ENCODE measurements around the gene BCL10.
A peak's percentile ranks its signal among the peaks of the same experiment; 100 is the strongest.

Gene BCL10

DNA sequence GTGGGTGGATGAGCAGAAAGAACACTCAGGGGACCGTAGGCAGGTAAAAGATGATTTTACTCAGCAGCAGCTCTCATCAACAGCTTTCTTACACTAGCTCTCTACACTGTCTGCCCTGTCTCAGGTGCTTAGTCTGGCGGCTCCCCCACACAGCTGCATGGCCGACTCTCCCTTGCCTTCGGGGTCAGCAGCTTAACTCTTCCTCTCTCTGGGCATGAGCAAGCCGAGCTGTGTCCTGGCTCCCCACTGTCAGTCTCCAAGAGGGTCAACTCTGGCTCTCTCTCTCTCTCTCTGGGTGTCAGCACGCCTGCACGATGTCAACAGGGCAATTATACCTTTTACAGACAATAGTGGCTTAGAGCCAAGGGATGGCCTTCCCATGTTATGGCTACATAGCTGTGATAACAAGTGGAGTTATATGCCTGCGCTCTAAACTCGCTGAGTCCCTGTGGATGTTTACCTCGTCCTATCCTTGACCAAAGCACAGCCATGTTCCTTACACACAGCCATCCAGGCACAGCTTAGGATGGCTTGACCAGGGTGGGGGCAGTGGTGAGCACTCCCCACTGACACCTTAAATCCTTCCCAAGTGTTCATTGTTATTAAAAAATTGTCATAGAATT, 3.1 kb upstream of the BCL10 start:
- no peak for DNase-seq (ENCODE audit: low spot score)
- H3K27ac ChIP-seq (replicated peaks; ENCODE audit: low read length) = no peak overlapping the region
- H2AFZ ChIP-seq (ENCODE audit: low read length) = no peak overlapping the region

DNA sequence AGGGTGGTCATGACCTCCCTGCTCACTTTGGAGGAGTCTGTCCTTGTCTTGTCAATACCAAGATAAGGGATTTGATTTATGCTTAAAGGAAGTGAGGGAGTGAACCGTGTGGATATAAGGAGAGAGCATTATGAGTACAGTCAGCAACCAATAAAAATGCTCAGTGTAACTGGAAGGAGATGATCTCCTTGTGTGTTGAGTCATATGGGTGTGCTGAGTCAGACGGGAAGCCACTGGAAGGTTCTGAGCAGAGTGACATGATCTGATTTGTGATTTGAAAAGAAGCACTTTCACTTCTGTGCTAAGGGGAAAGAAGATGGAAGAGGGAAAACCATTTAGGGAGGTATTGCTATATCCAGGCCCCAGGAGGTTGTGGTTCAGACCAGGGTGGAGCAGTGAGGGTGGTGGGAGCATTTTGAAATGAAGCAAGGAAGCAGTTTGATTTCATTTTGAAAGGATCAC, 2.5 kb upstream of the BCL10 start:
- Histone ChIP-seq H3K18ac (ENCODE audit: low read length) (no peak overlapping the region), H2BK5ac (ENCODE audit: low read length) (no peak overlapping the region), H2AFZ (ENCODE audit: low read length) (no peak overlapping the region), H3K4ac (ENCODE audit: low read length) (no peak overlapping the region), H3K79me1 (ENCODE audit: low read depth, low read length) (no peaks in the 10 kb centered on the region), H3K4me1 (ENCODE audit: control insufficient read depth in 2 of 2, insufficient read depth in 1 of 2, low read depth in 1 of 2, low read length in 2 of 2) (peaks cover 2 to 4% of the 10 kb centered on the region in 2 donors), H3K23ac (ENCODE audit: low read depth, low read length, poor library complexity) (no peak overlapping the region), H3K9me3 (replicated peaks in 1 of 2; ENCODE audit: control insufficient read depth in 2 of 2, insufficient read depth in 1 of 2, low read depth in 1 of 2, low read length in 2 of 2) (no peaks in the 10 kb centered on the region), H3K9ac (ENCODE audit: low read depth, low read length, poor library complexity) (no peak overlapping the region), H2BK15ac (ENCODE audit: low read length) (no peak overlapping the region), H4K91ac (ENCODE audit: low read depth, low read length, poor library complexity) (no peak overlapping the region), H3K14ac (ENCODE audit: low read length) (no peak overlapping the region), H3K27me3 (ENCODE audit: control insufficient read depth in 3 of 3, insufficient read depth in 3 of 3, low read depth in 1 of 3, low read length in 3 of 3) (no peaks in the 10 kb centered on the region), H3K27ac (replicated peaks; ENCODE audit: low read length) (no peak overlapping the region), H3K36me3 (replicated peaks in 1 of 2; ENCODE audit: control insufficient read depth in 2 of 2, insufficient read depth in 2 of 2, low read length in 2 of 2) (no peaks in the 10 kb centered on the region), H3K4me3 (ENCODE audit: low read length in 2 of 2) (no peak overlapping the region), H2BK12ac (ENCODE audit: low read length) (no peak overlapping the region), H2BK120ac (ENCODE audit: low read depth, low read length) (no peak overlapping the region), H3K4me2 (ENCODE audit: insufficient read depth, low read length, poor library complexity, severe bottlenecking) (no peak overlapping the region), H2AK5ac (ENCODE audit: low read depth, low read length) (no peak overlapping the region), H4K8ac (ENCODE audit: low read depth, low read length) (no peak overlapping the region)
- WGBS, 2 donors (ENCODE audit: extremely low coverage in 2 of 2, insufficient read length in 2 of 2, insufficient replicate concordance in 1 of 2) = no CpG with 5 or more reads among the region's 2 CpGs
- no peak for DNase-seq (ENCODE audit: low spot score)

More for the DNA sequence above, 3.1 kb upstream of the BCL10 start:
- no peaks in the 10 kb centered on the region for H3K79me1 ChIP-seq (ENCODE audit: low read depth, low read length)
- H2BK15ac ChIP-seq (ENCODE audit: low read length) = no peak overlapping the region
- H3K4me2 ChIP-seq (ENCODE audit: insufficient read depth, low read length, poor library complexity, severe bottlenecking) = no peak overlapping the region
- H3K23ac ChIP-seq (ENCODE audit: low read depth, low read length, poor library complexity) = no peak overlapping the region
- WGBS, 2 donors (ENCODE audit: extremely low coverage in 2 of 2, insufficient read length in 2 of 2, insufficient replicate concordance in 1 of 2) = no CpG with 5 or more reads among the region's 10 CpGs
- no peak overlapping the region for H4K91ac ChIP-seq (ENCODE audit: low read depth, low read length, poor library complexity)
- H3K14ac ChIP-seq (ENCODE audit: low read length) = no peak overlapping the region
- H3K4me1 ChIP-seq (ENCODE audit: control insufficient read depth in 2 of 2, insufficient read depth in 1 of 2, low read depth in 1 of 2, low read length in 2 of 2) = peaks cover 2 to 4% of the 10 kb centered on the region in 2 donors
- no peaks in the 10 kb centered on the region for H3K9me3 ChIP-seq (replicated peaks in 1 of 2; ENCODE audit: control insufficient read depth in 2 of 2, insufficient read depth in 1 of 2, low read depth in 1 of 2, low read length in 2 of 2)
- H3K36me3 ChIP-seq (replicated peaks in 1 of 2; ENCODE audit: control insufficient read depth in 2 of 2, insufficient read depth in 2 of 2, low read length in 2 of 2) = no peaks in the 10 kb centered on the region
- no peak overlapping the region for H2AK5ac ChIP-seq (ENCODE audit: low read depth, low read length)
- H2BK5ac ChIP-seq (ENCODE audit: low read length) = no peak overlapping the region
- H3K9ac ChIP-seq (ENCODE audit: low read depth, low read length, poor library complexity) = no peak overlapping the region
- no peak overlapping the region for H3K4ac ChIP-seq (ENCODE audit: low read length)
- no peak overlapping the region for H3K4me3 ChIP-seq (ENCODE audit: low read length in 2 of 2)
- H3K27me3 ChIP-seq (ENCODE audit: control insufficient read depth in 3 of 3, insufficient read depth in 3 of 3, low read depth in 1 of 3, low read length in 3 of 3) = no peaks in the 10 kb centered on the region
- no peak overlapping the region for H4K8ac ChIP-seq (ENCODE audit: low read depth, low read length)
- no peak overlapping the region for H3K18ac ChIP-seq (ENCODE audit: low read length)
- H2BK120ac ChIP-seq (ENCODE audit: low read depth, low read length) = no peak overlapping the region
- H2BK12ac ChIP-seq (ENCODE audit: low read length) = no peak overlapping the region

DNA sequence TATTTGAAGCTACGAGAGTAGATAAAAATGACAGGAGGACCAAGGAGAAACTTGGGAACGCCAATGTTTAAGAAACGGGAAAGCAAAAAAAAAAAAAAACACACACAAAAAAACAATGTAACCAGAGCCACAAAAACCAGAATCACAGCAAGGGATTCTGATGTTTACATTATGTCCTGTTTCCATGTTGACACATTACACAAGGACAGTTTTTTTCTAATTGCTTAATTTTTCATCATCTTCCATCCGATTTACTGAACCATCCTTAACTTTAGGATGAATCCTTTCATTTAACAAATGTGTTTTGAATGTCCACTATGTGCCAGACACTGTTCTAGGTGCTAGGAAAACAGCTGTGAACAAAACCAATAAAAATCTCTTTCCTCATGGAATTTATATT, 1.4 kb upstream of the BCL10 start:
- H2BK15ac ChIP-seq (ENCODE audit: low read length) = no peak overlapping the region
- H3K9ac ChIP-seq (ENCODE audit: low read depth, low read length, poor library complexity) = no peak overlapping the region
- no peak overlapping the region for H3K4ac ChIP-seq (ENCODE audit: low read length)
- H3K79me1 ChIP-seq (ENCODE audit: low read depth, low read length) = no peaks in the 10 kb centered on the region
- H2AK5ac ChIP-seq (ENCODE audit: low read depth, low read length) = no peak overlapping the region
- H2BK5ac ChIP-seq (ENCODE audit: low read length) = no peak overlapping the region
- H4K91ac ChIP-seq (ENCODE audit: low read depth, low read length, poor library complexity) = no peak overlapping the region
- H2BK12ac ChIP-seq (ENCODE audit: low read length) = no peak overlapping the region
- H3K4me1 ChIP-seq (ENCODE audit: control insufficient read depth in 2 of 2, insufficient read depth in 1 of 2, low read depth in 1 of 2, low read length in 2 of 2) = peaks cover 2 to 4% of the 10 kb centered on the region in 2 donors
- H3K14ac ChIP-seq (ENCODE audit: low read length) = no peak overlapping the region
- H3K4me2 ChIP-seq (ENCODE audit: insufficient read depth, low read length, poor library complexity, severe bottlenecking) = no peak overlapping the region
- no peak overlapping the region for H4K8ac ChIP-seq (ENCODE audit: low read depth, low read length)
- no peak overlapping the region for H3K4me3 ChIP-seq (ENCODE audit: low read length in 2 of 2)
- H3K36me3 ChIP-seq (replicated peaks in 1 of 2; ENCODE audit: control insufficient read depth in 2 of 2, insufficient read depth in 2 of 2, low read length in 2 of 2) = peaks cover 0 to 5% of the 10 kb centered on the region in 2 donors
- H3K27ac ChIP-seq (replicated peaks; ENCODE audit: low read length) = no peak overlapping the region
- no peak overlapping the region for H2BK120ac ChIP-seq (ENCODE audit: low read depth, low read length)
- H3K23ac ChIP-seq (ENCODE audit: low read depth, low read length, poor library complexity) = no peak overlapping the region
- WGBS, 2 donors (ENCODE audit: extremely low coverage in 2 of 2, insufficient read length in 2 of 2, insufficient replicate concordance in 1 of 2) = no CpG with 5 or more reads among the region's 4 CpGs
- no peak overlapping the region for H3K18ac ChIP-seq (ENCODE audit: low read length)
- no peak for DNase-seq (ENCODE audit: low spot score)
- no peak overlapping the region for H2AFZ ChIP-seq (ENCODE audit: low read length)
- no peaks in the 10 kb centered on the region for H3K9me3 ChIP-seq (replicated peaks in 1 of 2; ENCODE audit: control insufficient read depth in 2 of 2, insufficient read depth in 1 of 2, low read depth in 1 of 2, low read length in 2 of 2)
- no peaks in the 10 kb centered on the region for H3K27me3 ChIP-seq (ENCODE audit: control insufficient read depth in 3 of 3, insufficient read depth in 3 of 3, low read depth in 1 of 3, low read length in 3 of 3)

DNA sequence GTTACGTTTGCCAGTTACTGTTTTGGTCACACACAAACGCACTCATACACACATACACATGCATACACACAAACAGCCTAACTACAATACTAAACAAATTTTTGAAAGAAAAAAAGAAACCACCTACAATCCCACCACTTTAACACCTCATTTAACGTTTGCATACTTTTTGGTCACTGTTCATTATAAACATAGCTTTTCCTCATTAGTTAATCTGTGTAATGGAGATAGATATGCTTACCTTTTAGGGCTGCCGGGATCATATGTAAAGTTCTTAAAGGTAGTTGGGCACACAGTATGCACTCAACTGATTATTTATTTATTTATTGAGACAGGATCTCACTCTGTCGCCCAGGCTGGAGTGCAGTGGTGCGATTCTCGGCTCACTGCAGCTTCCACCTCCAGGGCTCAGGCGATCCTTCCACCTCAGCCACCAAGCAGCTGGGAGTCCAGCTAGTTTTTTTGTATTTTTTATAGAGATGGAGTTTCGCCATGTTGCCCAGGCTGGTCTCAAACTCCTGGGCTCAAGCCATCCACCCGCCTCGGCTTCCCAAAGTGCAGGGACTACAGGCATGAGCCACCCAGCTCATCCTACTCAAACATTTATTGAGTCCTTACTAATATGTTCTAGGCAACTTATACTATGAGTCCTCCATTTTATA, 677 bp upstream of the BCL10 start:
- Histone ChIP-seq H2AK5ac (ENCODE audit: low read depth, low read length) (no peak overlapping the region), H4K8ac (ENCODE audit: low read depth, low read length) (no peak overlapping the region), H2BK120ac (ENCODE audit: low read depth, low read length) (no peak overlapping the region), H3K36me3 (replicated peaks in 1 of 2; ENCODE audit: control insufficient read depth in 2 of 2, insufficient read depth in 2 of 2, low read length in 2 of 2) (peaks cover 0 to 9% of the 10 kb centered on the region in 2 donors), H2BK12ac (ENCODE audit: low read length) (no peak overlapping the region), H3K79me1 (ENCODE audit: low read depth, low read length) (no peaks in the 10 kb centered on the region), H3K14ac (ENCODE audit: low read length) (no peak overlapping the region), H3K4ac (ENCODE audit: low read length) (no peak overlapping the region), H3K23ac (ENCODE audit: low read depth, low read length, poor library complexity) (peak overlapping the region; percentile 81), H2BK5ac (ENCODE audit: low read length) (no peak overlapping the region), H4K91ac (ENCODE audit: low read depth, low read length, poor library complexity) (no peak overlapping the region), H3K18ac (ENCODE audit: low read length) (no peak overlapping the region), H3K9me3 (replicated peaks in 1 of 2; ENCODE audit: control insufficient read depth in 2 of 2, insufficient read depth in 1 of 2, low read depth in 1 of 2, low read length in 2 of 2) (no peaks in the 10 kb centered on the region), H3K4me2 (ENCODE audit: insufficient read depth, low read length, poor library complexity, severe bottlenecking) (peak overlapping the region; percentile 38), H3K9ac (ENCODE audit: low read depth, low read length, poor library complexity) (no peak overlapping the region), H2AFZ (ENCODE audit: low read length) (peak overlapping the region; percentile 92), H3K27me3 (ENCODE audit: control insufficient read depth in 3 of 3, insufficient read depth in 3 of 3, low read depth in 1 of 3, low read length in 3 of 3) (no peaks in the 10 kb centered on the region), H3K4me3 (ENCODE audit: low read length in 2 of 2) (peak overlapping the region; percentile 82 to 90), H3K27ac (replicated peaks; ENCODE audit: low read length) (peak overlapping the region; percentile 50), H3K4me1 (ENCODE audit: control insufficient read depth in 2 of 2, insufficient read depth in 1 of 2, low read depth in 1 of 2, low read length in 2 of 2) (peaks cover 2 to 4% of the 10 kb centered on the region in 2 donors), H2BK15ac (ENCODE audit: low read length) (peak overlapping the region; percentile 22)
- no CpG with 5 or more reads among the region's 11 CpGs for WGBS, 2 donors (ENCODE audit: extremely low coverage in 2 of 2, insufficient read length in 2 of 2, insufficient replicate concordance in 1 of 2)
- DNase-seq (ENCODE audit: low spot score) = no peak

Measured in neuronal stem cell (in vitro differentiated cells).